ENCODE measurements around the gene MDGA2.
A peak's percentile ranks its signal among the peaks of the same experiment; 100 is the strongest.
"Not testable (repeated sequence)": the region's sequence is repeated elsewhere in the genome, so short reads cannot be mapped to it uniquely, and the experiment has no call there.

The MDGA2 gene

DNA sequence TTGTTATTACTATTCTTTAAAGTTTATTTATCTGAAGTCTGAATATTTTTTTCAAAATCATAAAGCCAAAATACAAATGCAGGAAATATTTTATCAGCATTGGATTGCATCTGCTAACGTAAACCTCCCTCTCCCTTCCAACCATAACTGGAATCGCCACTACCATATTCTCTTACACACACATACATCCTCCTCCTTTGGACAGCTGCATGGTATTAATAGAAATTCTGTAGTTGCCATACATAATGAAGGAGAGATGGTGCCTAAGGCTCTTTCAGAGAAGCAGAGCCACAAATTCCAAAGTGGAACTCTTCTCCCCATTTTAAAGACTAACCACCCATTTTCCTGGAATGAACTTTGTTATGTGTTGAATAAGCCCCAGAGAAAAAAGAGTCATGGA, 352.7 kb downstream of the MDGA2 start:
- no peak for DNase-seq

DNA sequence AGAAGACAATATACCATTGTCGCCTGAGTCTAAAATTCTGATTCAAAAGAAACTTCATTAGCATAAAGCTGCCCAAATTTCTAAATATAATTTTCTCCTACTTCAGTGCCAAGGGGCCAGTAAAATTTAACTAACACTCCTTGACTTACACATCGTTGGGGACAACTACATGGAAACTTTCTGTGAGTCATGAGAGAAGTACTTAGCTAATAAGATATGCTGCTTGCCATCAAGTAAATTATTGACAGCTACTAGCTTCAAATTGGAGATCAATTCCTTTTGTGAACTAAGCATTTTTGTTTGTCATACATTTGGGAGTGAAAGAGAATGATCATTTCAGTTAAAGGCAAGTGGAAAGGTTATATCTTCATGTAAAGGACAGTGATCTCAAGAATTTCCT, 373.3 kb downstream of the MDGA2 start:
- DNase-seq: no peak

DNA sequence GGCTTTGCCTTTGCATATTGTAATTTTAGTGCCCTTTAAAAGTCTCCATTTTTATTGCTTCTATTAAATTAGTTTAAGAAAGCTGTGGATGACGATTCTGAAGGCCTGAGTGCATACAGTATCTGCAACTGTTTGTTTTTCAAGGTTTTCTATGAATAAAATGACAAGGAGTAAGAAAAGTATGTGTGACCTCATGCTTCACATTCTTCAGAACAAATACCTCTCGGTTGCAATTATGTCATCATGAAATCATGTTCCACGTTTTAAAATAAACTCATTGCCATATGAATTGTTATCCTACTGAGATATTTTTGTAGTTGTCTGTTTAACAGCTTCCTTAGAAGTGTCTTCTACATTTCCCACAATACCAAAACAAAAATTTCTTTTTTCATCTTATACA, 374.6 kb downstream of the MDGA2 start:
- peak; percentile 4 for DNase-seq

DNA sequence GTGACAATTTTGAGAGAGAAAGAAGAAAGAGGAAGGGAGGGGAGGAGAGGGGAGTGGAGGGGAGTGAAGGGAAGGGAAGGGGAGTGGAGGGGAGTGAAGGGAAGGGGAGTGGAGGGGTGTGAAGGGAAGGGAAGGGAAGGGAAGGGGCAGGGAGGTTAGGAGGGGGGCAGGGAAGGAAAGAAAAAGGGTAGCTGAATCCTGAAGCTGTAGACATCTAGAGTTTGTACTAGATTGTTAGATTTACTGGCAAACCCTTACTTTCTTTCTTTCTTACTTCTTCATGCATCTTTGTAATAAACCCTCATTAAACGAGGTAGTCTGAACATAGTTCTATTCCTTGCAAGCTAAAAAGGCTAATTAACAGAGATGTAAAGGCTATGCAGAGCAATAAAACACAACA, 378.0 kb downstream of the MDGA2 start:
- DNase-seq: no peak

DNA sequence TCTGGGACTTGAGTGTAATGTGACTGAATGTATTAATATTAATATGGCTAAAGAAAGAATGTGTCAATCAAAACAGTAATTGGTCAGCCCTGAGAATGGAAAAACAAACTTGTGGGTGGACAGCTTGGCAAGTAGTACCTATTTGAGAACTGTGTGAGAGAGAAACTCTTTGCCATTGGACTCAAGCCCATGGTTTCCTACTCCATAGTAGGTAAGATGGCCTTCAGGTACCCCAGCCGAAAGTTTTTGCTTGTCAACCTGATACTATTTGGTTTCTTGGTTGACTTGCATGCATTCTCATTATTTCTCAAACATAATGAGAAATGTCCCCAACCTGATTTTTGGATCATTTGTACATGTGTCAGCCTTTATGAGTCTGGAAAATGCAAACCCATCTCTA, 391.1 kb downstream of the MDGA2 start:
- DNase-seq: no peak

DNA sequence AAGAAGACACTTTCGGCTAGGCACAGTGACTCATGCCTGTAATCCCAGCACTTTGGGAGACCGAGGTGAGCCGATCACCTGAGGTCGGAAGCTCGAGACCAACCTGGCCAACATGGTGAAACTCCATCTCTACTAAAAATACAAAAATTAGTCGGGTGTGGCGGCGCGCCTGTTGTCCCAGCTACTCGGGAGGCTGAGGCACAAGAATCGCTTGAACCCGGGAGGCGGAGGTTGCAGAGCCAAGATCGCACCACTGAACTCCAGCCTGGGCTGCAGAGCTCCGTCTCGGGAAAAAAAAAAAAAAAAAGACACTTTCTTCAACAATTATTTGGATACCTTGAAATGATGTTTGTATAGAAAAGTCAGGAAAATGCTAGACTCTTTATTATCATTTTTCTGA, 393.6 kb downstream of the MDGA2 start:
- not testable (repeated sequence) for DNase-seq

DNA sequence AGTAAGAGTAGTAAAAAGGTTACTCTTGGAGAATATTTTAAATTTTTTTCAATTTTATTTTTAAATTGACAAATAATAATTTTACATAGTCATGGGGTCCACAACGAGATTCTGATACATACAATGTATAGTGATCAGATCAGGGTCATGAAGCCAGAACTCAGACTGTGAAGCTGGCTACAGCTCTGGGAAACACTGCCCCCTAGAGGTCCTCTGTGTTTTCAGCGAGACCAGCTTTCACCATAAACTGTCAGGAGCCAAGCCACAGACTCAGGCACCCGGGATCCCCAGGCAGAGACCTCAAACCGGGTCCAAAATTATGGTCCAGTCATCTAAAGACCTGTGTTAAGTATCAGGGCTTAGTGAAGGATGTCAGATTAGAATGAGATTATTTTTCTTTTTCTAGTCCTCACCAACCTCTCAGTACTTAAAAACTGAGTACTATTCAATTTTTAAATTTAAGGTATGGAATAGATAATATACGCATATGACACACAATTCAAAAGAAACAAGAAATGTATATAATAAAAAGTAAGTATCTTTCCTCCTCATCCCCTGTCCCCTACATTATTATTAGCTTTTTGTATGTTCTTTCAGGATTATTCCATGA, 397.1 kb downstream of the MDGA2 start:
- DNase-seq: peak; percentile 56

DNA sequence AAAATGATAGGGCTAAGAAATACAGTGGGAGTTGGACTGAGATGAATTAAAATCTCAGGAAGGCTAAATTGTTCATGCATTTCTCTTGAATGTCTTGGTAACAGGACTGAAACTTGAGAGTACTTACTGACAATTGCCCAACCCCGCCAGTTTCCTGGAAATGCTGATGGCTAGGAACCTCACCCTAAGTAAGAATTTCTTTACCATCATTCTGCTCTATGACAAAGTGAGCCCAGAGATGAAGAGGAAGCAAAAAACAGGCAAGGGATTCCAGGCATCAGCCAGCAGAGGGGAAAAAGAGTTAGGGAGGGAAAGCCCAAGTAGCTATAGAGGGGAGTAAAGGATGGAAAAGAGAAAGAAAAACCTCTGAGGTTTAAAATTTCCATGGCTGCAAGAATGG, 397.7 kb downstream of the MDGA2 start:
- DNase-seq: peak; percentile 50

DNA sequence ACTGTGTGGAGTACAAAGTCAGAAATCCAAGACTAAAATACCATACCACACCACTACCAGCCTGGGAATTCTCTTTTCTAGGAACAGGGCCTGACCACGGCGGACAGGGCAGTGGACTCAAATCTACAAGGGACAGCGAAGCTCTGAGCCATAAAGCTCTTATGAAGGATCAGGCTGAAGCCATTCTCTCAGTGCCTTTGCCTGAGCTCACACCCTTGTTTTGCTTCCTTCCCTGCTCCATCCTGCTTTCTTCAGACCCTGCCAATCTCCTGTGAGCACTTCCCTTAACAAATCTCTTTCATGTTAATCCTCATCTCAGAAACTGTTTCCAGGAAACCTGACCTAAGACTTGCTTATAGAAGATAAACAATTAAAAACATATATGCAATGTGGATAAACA, 398.5 kb downstream of the MDGA2 start:
- DNase-seq: no peak

DNA sequence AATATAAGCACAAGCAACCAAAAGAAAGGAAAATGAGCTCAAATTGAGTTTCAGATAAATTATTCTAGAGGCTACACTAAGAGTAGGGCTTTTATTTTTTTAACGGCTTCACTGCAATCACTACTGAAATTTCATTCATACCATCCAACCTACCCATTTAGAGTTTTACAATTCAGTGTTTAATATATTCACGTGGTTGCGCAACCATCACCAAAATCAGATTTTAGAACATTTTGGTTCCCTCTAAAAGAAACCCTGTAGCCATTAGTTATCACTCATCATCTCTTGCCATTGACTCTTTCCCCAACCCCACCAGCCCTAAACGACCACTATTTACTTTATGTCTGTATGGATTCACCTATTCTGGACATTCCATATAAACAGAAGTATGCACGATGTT, 401.5 kb downstream of the MDGA2 start:
- DNase-seq: no peak

DNA sequence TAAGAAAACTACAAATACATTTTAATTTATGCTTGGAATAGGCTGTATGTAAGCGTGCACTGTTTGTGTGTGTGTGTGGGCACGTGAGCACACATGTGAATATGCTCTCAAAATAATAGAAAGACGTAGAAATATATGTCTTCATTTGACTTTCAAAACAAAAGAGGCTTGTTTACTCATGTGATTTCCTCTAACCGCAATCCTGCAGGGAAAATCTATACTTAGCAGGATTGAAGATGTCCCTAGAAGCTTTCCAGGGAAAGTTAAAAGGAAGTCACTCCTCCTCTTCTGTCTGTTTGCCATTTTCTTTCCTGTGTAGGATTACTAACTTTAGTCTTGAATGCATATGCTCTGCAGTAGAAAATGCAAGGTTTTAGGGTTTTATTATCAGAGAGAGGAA, 404.7 kb downstream of the MDGA2 start:
- no peak for DNase-seq

DNA sequence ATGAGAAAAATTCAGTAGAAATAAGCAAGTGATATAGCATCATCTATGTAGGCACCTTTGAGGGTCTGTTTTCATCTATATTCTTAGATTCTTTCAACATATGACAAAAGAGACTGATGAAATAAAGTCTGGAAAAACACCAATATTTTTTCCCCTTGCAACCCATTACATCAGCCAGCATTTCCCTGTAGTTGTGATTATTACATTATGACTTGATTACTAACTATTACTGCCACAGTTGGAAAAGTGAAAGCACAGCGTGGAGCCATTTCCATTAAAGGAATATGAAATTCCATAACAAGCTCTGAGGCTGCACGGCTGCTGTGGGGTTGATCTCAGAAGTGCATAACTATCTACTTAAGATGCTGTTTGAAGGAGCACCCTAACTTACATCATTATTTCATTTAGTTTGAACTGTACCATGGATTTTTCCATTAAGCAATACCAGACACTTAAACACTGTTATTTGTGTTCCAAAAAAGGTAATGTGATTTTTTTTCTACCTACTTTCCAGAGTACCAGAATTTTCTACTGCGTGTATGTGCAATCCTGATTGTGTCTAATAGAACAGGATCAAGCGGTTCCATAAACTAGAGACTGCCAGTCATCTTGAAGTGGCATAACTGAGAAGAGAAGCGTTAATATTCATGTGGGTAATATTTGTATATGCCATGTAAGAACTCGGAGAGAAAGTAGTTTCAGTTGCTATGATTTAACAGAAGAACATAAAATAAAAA, 405.5 kb downstream of the MDGA2 start:
- peak; percentile 85 for DNase-seq

DNA sequence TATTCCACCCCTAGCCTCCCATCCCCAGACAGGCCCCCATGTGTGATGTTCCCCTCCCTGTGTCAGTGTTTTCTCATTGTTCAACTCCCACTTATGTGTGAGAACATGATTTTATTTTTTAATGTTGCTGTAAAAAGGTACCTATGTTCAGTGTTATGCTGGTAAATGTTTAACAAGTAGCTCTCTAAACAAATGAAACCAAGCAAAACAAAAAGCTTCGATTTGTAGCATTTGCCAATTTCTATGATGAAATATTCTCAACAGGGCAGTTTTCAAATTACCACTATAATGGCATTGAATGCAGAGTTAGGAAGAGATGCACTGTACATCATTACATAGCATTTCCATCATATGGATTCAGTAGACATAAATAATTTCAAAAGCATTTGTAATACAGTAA, 410.6 kb downstream of the MDGA2 start:
- no peak for DNase-seq

DNA sequence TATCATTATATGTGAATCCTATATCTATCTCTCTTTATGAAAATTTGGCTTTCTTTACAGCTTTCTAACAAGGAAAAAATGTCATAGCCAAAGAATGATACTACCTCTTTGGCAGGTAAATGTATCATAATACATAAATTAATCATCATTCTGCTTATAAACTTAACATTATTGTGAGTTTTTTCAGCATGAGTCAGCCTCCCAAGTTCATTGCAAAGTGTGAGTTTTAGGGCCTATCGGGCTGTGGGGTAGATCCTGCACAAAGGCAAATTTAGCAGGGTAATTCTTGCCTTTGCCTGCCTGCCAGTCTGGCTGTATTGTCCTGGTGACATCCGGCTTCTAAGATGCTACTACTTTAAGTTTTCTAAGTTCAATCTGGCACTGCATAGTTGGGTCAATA, 412.6 kb downstream of the MDGA2 start:
- DNase-seq: peak; percentile 6

DNA sequence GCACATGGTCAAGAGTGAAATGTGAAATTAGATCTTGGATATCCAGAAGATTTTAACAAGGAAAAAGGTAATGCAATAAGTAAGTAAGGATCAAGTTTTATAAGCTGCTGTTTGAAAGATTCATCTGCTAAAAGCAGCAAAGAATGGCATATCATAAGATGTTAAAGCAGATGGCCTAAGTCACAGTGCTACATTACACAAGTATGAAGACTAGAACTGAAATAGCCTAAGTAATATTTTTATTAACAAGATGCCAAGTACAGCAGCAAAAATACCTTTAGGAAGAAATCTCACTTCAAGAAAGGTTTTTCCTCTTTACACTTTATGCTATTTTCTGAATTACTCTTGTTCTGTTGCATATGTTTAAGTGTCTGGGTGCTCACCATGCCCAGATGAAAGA, 414.1 kb downstream of the MDGA2 start:
- no peak for DNase-seq

DNA sequence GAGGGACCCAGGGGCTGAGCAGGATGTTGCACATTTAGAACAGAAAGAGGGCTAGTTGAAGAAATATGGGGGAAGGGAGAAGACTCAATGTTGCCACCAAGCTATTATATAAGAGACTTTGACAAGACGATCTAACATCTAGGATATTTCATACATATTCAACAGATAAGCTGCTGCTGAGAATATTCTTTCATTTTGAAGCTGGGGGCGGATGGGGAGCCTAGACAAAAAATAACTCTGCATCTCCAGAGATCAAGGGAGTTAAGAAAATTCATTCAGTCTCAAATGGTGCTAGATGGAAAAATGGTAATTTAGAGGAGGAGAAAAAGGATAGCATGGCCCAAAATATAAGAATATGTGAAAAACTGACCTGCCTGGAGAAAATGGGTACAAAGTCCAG, 415.6 kb downstream of the MDGA2 start:
- DNase-seq: no peak

DNA sequence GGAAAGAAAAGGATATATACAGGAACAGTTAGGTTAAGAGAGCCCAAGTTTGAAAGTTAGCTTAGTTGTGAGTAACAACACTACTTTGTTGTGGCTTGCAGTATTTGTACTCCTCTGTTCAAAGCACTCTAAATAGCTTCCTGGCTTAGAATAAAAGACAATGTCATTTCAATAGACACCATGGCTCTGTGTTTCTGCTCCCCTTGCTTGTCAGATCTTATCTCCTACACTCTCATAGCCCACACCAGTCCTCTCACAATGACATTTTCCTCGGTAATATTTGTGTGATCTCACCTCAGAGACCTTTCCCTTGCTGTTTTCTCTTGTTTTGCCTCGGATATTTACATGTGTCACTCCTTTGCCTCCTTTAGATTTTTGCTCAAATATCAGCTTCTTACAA, 418.4 kb downstream of the MDGA2 start:
- DNase-seq: no peak

DNA sequence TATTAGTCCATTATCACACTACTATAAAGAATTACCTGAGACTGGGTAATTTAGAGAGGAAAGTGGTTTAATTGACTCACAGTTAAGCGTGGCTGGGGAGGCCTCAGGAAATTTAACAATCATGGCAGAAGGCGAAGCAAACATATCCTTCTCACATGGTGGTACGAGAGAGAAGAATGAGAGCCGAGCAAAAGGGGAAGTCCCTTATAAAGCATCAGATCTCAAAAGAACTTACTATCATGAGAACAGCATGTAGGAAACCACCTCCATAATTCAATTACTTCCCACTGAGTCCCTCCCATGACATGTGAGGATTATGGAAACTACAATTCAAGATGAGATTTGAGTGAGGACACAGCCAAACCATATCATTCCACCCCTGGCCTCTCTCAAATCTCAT, 422.6 kb downstream of the MDGA2 start:
- DNase-seq: no peak

DNA sequence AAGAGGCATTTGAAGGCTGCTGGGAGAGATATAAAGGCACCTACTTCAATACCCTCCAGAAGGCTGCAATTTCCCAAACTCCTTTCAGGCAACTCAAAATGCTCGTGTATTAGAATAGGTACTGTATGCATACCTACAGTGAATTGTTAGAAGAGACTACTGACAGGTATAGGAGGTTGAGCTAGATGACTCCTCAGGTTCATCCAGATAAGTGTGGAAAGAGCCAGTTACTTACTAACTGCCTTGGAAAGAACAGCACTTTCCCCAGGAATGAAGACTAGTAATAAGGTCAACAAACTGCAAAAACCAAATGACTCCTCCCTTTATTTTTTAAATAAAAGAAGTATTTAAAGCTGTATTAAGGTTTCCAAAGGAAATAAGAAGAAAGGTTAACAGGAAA, 429.0 kb downstream of the MDGA2 start:
- DNase-seq: no peak

DNA sequence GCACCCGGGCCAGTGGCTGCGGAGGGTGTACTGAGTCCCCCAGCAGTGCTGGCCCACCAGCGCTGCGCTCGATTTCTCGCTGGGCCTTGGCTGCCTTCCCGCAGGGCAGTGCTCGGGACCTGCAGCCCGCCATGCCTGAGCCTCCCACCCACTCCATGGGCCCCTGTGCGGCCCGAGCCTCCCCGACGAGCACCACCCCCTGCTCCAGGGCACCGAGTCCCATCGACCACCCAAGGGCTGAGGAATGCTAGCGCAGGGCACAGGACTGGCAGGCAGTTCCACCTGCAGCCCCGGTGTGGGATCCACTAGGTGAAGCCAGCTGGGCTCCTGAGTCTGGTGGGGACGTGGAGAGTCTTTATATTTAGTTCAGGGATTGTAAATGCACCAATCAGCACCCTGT, 432.8 kb downstream of the MDGA2 start:
- DNase-seq: not testable (repeated sequence)

DNA sequence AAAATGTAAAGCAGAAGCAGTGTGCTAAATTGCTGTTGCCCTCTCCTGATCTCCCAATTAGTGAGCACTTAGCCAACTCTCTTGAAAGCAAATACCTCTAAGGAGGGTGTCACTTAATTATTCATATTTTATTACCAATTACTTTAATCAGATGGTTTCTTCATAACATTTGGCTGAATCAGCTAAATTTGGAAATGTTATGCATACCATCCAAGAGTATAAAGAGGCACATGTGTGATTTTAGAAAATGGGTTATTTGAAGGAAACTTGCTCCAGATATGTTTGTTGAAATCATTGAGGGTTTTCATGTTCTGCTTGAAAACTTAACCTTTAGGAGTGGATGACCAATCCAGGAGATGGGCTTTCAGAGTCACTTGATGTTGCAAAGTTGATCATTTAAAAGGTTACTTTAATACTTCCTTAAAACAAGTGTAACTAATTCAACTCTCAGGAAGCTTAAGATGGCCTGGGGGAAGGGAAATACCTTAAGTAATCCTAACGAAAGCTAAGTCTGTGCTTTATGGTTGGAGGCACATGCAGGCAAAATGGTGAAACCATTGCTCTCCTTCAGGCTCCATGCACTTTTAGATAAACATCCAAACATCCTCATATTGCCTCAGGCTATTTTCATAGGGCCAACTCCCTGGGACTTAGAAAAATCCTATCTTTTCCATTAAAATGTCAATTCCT, 434.5 kb downstream of the MDGA2 start:
- no peak for DNase-seq

DNA sequence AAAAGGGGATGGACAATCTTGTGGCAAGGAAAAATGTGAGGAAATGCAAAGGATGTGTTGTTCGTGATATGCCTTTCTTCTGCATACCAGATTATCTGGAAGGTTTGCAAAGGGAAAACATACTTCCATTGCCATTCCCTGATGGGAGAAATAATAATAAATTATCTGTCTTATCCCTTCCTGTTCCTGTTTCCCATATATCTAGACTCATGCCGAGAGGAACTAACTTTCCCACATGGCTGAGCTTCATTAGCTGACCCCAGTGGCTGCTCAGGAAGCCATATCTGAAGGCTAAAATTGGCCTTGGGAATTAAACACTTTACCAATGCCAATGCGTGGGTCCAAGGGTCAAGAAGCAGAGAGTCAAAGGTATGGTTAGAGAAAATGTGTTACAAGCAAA, 439.8 kb downstream of the MDGA2 start:
- no peak for DNase-seq

DNA sequence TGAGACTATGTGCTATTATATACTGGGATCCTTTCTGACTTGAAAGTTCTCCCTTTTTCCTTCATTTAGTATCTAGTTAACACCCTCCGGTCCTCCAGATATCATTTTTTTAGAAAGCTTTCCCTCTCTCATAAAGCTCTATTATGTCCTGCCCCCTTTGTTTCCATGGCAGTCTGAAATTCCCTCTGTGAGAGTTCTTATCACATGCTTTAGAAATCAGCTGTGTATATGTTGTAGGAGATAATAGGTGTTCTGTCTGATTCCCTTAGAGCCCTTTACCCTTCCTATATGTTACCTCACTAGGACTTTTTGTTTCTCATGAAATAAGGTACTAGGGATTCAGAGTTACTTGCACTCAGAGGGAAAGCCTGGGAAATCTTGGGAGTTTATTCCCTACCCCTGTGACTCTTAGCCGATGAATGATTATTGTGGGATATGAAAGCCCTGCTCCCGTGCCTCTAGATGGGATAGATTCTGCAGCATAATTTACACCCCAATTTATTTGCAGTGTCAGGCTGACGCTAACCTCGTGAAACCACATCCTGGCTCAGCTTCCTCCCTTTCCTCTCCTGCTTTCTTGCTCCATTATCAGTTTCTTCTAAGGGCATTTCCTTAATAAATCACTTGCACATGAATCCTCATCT, 448.4 kb downstream of the MDGA2 start:
- peak; percentile 81 for DNase-seq

DNA sequence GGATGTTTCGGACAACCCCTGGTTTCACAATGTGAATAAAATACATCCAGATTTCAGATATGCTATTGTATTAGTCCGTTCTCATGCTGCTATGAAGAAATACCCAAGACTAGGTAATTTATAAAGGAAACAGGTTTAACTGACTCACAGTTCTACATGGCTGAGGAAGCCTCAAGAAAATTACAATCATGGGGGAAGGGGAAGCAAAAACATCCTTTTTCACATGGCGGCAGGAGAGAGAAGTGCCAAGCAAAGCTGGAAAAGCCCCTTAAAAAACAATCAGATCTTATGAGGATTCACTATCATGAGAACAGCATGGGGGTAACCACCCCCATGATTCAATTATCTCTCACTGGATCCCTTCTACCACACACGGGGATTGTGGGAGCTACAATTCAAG, 451.7 kb downstream of the MDGA2 start:
- no peak for DNase-seq
